SK-N-SH treated with all-trans-retinoic acid at 6 μM for 48 hours (cell line): ENCODE measurements around the gene BABAM2.

Source experiments
- PATZ1 ChIP-seq: fragments of 250-450 bp; sonication (Bioruptor Pico); IDR thresholded peaks from 2 replicates; pipeline ENCODE4 v1.8.0; 2020; ENCODE audit warnings: mild to moderate bottlenecking, moderate library complexity, borderline replicate concordance
- PPARA ChIP-seq: fragments of 250-450 bp; sonication (Bioruptor Pico); IDR thresholded peaks from 2 replicates; pipeline ENCODE4 v1.5.0; 2020; ENCODE audit warnings: mild to moderate bottlenecking, borderline replicate concordance

- TF ChIP-seq PATZ1 (no peak), PPARA (CRISPR knock-in tag) (no peak)
Measured at GRCh38 chr2:28247290-28247689, 356.8 kb downstream of the BABAM2 start.
